HG02588 (cell line): ENCODE data around the gene PNMA6F.

Experiments used
- ATAC-seq: cut with Tn5 transposase; IDR thresholded peaks from one replicate; pipeline ENCODE4 v1.9.1; 2021; ENCODE audit warnings: mild to moderate bottlenecking, moderate library complexity; ENCODE audit not compliant: unreplicated experiment

PNMA6F gene

GRCh38 chrX:153321381-153322124 lies at the start of gene PNMA6F:
Gene PNMA6F, minus strand, starts transcription at chrX:153321767. Its CDS starts 1,093 bp downstream, at chrX:153320674.
- ATAC-seq, result no peak

GRCh38 chrX:153371256-153371655 lies 49.7 kb upstream of the PNMA6F start:
- no peak for ATAC-seq

GRCh38 chrX:153370293-153371055 lies 48.9 kb upstream of the PNMA6F start:
- no peak for ATAC-seq

- ATAC-seq, result no peak
These were observed 45.4 kb upstream of the PNMA6F start for GRCh38 chrX:153366878-153367538.

GRCh38 chrX:153366119-153366518 lies 44.6 kb upstream of the PNMA6F start:
- no peak for ATAC-seq

GRCh38 chrX:153365670-153366069 lies 44.1 kb upstream of the PNMA6F start:
- ATAC-seq, result no peak

- ATAC-seq, result no peak
These were observed 40.3 kb upstream of the PNMA6F start for GRCh38 chrX:153361781-153362397.

GRCh38 chrX:153357877-153358276 lies 36.3 kb upstream of the PNMA6F start:
- no peak for ATAC-seq

GRCh38 chrX:153353416-153353815 lies 31.8 kb upstream of the PNMA6F start:
- ATAC-seq, result no peak

- no peak for ATAC-seq
These were observed 31.3 kb upstream of the PNMA6F start for GRCh38 chrX:153352858-153353257.

GRCh38 chrX:153351981-153352380 lies 30.4 kb upstream of the PNMA6F start:
- no peak for ATAC-seq

- no peak for ATAC-seq
These were observed 28.4 kb upstream of the PNMA6F start for GRCh38 chrX:153349952-153350351.

- ATAC-seq, result no peak
These were observed 26.9 kb upstream of the PNMA6F start for GRCh38 chrX:153348421-153348820.

- ATAC-seq, result no peak
These were observed 26.0 kb upstream of the PNMA6F start for GRCh38 chrX:153347530-153347929.

GRCh38 chrX:153343674-153344073 lies 22.1 kb upstream of the PNMA6F start:
- no peak for ATAC-seq

- no peak for ATAC-seq
These were observed 21.4 kb upstream of the PNMA6F start for GRCh38 chrX:153342762-153343558.

GRCh38 chrX:153340111-153340510 lies 18.5 kb upstream of the PNMA6F start:
- ATAC-seq, result no peak

GRCh38 chrX:153339662-153340061 lies 18.1 kb upstream of the PNMA6F start:
- no peak for ATAC-seq

- ATAC-seq, result no peak
These were observed 17.3 kb upstream of the PNMA6F start for GRCh38 chrX:153338836-153339235.

GRCh38 chrX:153336988-153337387 lies 15.4 kb upstream of the PNMA6F start:
- no peak for ATAC-seq
